ENCODE measurements around the gene ALX1. TPM values are rescaled to one million over a fixed set of nuclear protein-coding genes. Genes with fewer than 3 reads are reported as not detected.
"Not testable (repeated sequence)": the region's sequence is repeated elsewhere in the genome, so short reads cannot be mapped to it uniquely, and the experiment has no call there.

Gene ALX1
- total RNA-seq, 4 donors from 2014 or later: 0.61 to 1.4 (median 1.1) TPM

DNA sequence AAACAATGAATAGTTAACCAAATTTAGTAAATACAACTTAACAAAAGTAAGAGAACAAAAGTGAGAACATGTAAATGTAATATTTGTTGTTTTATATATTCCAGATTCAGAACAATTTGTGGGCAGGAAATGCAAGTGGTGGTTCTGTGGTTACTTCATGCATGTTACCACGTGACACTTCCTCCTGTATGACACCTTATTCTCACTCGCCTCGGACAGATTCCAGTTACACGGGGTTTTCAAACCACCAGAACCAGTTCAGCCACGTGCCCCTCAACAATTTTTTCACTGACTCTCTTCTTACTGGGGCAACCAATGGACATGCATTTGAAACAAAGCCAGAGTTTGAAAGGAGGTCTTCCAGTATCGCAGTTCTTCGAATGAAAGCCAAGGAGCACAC is 21.0 kb downstream of the ALX1 start:
- no peak overlapping the region for H3K4me3 ChIP-seq (ENCODE audit: low read depth, poor library complexity, severe bottlenecking)
- no peak for DNase-seq (ENCODE audit: low spot score in 2 of 2)
- TF ChIP-seq CTCF (IDR thresholded peaks at IDR 0.05) (no peak), POLR2A (IDR thresholded peaks at IDR 0.05) (no peak)
- intact Hi-C loops (cut with DNase I; ENCODE audit: low total_unique reads): no loop called here
- WGBS, 2 donors: 45 to 55% methylated on average over 7 of the region's 7 CpGs

DNA sequence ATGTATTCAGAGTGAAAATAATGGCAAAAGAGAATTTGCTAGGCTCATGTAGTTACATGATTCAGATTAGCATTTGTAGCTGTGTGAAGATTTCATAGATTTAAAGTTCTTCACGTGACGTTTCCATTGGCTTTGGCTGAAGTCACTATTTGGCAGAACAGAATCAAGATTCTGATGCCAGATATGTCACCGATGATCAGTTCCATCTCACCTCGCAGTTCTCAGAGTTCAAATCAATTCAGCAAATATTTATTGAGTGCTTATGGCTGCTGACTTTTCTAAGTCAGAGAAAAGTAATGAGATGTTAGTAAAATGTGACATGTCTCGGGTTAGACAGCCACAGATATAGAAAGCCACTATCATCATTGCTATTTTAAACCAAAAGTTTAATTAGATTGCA is 28.4 kb downstream of the ALX1 start:
- TF ChIP-seq CTCF (IDR thresholded peaks at IDR 0.05) (no peak), POLR2A (IDR thresholded peaks at IDR 0.05) (no peak)
- DNase-seq (ENCODE audit: low spot score in 2 of 2): no peak
- no peak overlapping the region for H3K4me3 ChIP-seq (ENCODE audit: low read depth, poor library complexity, severe bottlenecking)
- intact Hi-C loops (cut with DNase I; ENCODE audit: low total_unique reads): no loop called here
- 43 to 51% methylated on average over 5 of the region's 5 CpGs for WGBS, 2 donors

DNA sequence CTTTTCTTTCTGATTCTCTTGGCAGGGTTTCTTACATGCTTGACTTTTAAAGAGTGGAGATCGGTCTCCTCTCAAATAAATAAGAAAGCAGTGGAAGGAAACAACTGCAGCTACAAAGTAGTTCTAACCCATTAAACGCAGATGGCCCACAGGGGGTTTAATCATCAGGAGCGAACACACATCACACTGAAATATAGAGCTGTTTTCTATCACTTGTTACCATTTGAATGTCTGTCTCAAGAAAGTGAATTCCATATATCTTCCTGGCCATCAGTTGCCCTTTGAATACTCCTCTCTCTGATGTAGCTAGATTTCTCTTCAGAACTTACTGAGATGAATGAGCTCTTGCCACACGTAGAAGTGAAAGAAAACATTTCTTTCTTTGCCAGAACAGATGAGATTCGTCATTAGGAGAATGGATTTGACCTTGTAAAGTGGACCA is 29.1 kb downstream of the ALX1 start:
- H3K4me3 ChIP-seq (ENCODE audit: low read depth, poor library complexity, severe bottlenecking): no peak overlapping the region
- DNase-seq (ENCODE audit: low spot score in 2 of 2): no peak
- no peak for TF ChIP-seq POLR2A (IDR thresholded peaks at IDR 0.05)
- WGBS, 2 donors: 47 to 48% methylated on average over 5 of the region's 5 CpGs
- intact Hi-C loops (cut with DNase I; ENCODE audit: low total_unique reads): no loop called here

GRCh38 chr12:85310025-85310424 is 30.0 kb downstream of the ALX1 start:
- no peak for DNase-seq (ENCODE audit: low spot score in 2 of 2)
- intact Hi-C loops (cut with DNase I; ENCODE audit: low total_unique reads): no loop called here
- TF ChIP-seq POLR2A (IDR thresholded peaks at IDR 0.05) (no peak), CTCF (IDR thresholded peaks at IDR 0.05) (no peak)
- WGBS, 2 donors: 58% methylated on average over 3 of the region's 3 CpGs
- no peak overlapping the region for H3K4me3 ChIP-seq (ENCODE audit: low read depth, poor library complexity, severe bottlenecking)

DNA sequence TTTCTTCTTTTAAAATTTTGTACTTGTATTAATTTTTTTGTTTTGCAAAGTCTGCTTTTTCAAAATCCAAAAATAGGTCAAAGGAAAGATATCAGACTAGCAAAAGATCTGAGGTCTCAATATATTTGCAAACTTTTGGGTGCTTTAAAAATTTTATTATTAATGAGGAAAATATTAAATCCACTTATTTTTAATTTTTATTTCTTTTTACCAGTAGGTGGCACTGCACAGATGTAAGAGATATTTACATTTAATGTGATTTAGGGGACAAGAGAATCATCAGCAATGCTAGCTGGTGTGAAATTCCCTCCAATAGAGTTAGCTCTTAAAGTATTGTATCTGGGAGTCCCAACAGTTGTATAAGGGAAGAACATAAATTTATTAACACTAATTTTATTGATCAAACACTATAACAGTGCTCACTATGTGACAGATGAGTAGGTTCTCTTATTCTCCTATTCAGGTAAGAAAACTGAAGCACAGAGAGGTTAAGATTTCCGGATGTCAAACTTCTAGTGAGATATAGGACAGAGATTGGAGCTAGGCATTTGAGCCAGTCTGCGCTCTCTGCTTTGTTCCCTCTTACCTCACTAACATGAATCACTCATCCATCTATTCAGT is 30.5 kb downstream of the ALX1 start:
- no peak for DNase-seq (ENCODE audit: low spot score in 2 of 2)
- 83 to 84% methylated on average over 2 of the region's 2 CpGs for WGBS, 2 donors
- intact Hi-C loops (cut with DNase I; ENCODE audit: low total_unique reads): no loop called here
- TF ChIP-seq CTCF (IDR thresholded peaks at IDR 0.05) (no peak), POLR2A (IDR thresholded peaks at IDR 0.05) (no peak)
- H3K4me3 ChIP-seq (ENCODE audit: low read depth, poor library complexity, severe bottlenecking): no peak overlapping the region

GRCh38 chr12:85317866-85318636 is 38.0 kb downstream of the ALX1 start:
- DNase-seq (ENCODE audit: low spot score in 2 of 2); H3K4me3 ChIP-seq (ENCODE audit: low read depth, poor library complexity, severe bottlenecking); intact Hi-C loops (cut with DNase I; ENCODE audit: low total_unique reads): not testable (repeated sequence)
- 85 to 91% methylated on average over 33 of the region's 33 CpGs for WGBS, 2 donors
